Body of pancreas (tissue), 4 donors: ENCODE data around the gene COBL. TPM values are rescaled to one million over a fixed set of nuclear protein-coding genes. Genes with fewer than 3 reads are reported as not detected.

Experiments
- ATAC-seq: fragments of 150-250 bp; one replicate; pipeline ENCODE4 v1.9.1; 2016
- DNase-seq, 4 donors: peaks; one replicate each; pipeline ENCODE4 v3.0.0-alpha.2; 2019
- H3K27ac ChIP-seq, 4 donors: fragments of 200-600 bp; sonication (generic); 1 replicate in 3 of 4; 2 replicates in 1 of 4; pipeline versions ENCODE4 v1.5.1 to v1.6.1; 2016 to 2019; ENCODE audit warnings: mild to moderate bottlenecking in 1 of 4, mixed read lengths in 1 of 4, moderate library complexity in 1 of 4
- H3K27me3 ChIP-seq, 2 donors: fragments of 200-600 bp; sonication (generic); one replicate each; pipeline ENCODE4 v1.6.0; 2016; ENCODE audit warnings: mild to moderate bottlenecking in 1 of 2
- H3K36me3 ChIP-seq, 2 donors: fragments of 200-600 bp; sonication (generic); replicated peaks in 1 of 2; 2 replicates each; pipeline ENCODE4 v1.5.1; 2016; ENCODE audit warnings: low read depth in 2 of 2; ENCODE audit not compliant: insufficient read depth in 1 of 2
- H3K4me1 ChIP-seq: fragments of 200-600 bp; sonication (generic); one replicate; pipeline ENCODE4 v1.6.0; 2016
- H3K4me3 ChIP-seq, 2 donors: fragments of 200-600 bp; sonication (generic); 1 replicate in 1 of 2; 2 replicates in 1 of 2; pipeline ENCODE4 v1.5.1; 2016 to 2019
- H3K9me3 ChIP-seq, 3 donors: fragments of 200-600 bp; sonication (generic); 1 replicate in 2 of 3; 2 replicates in 1 of 3; pipeline ENCODE4 v1.5.1; 2016
- POLR2A ChIP-seq, 3 donors: fragments of 450-650 bp; IDR thresholded peaks; one replicate each; pipeline ENCODE4 v1.6.1; 2016; ENCODE audit warnings: antibody characterized with exemption in 3 of 3, mild to moderate bottlenecking in 2 of 3
- WGBS, 2 donors: methylation state at CpG; one replicate each; pipeline ENCODE4 v1.1.5; 2017; 5-methylcytosine and 5-hydroxymethylcytosine counted together
- intact Hi-C: fragments of 100-400 bp; cut with DNase I; formaldehyde crosslinking; loops from one replicate; pipeline ENCODE4 v1.15.1; 2023
- total RNA-seq, 2 donors: library from RNA; depleted of rRNA; stranded (reverse); fragments of >200 nt; gene quantifications; one replicate each; pipeline ENCODE4 v1.1.0, GENCODE V29; 2016
- TF ChIP-seq, protein P1 (sequence below), 7 experiments: fragments of 450-650 bp in 4 of 7; fragments of 200-600 bp in 3 of 7; sonication (generic) in 3 of 7; IDR thresholded peaks; one replicate each; pipeline ENCODE4 v1.5.1; 2016 to 2019; ENCODE audit warnings: antibody characterized with exemption in 7 of 7

COBL gene
- total RNA-seq, 2 donors from 2014 or later: 22.3 to 25.4 TPM

DNA sequence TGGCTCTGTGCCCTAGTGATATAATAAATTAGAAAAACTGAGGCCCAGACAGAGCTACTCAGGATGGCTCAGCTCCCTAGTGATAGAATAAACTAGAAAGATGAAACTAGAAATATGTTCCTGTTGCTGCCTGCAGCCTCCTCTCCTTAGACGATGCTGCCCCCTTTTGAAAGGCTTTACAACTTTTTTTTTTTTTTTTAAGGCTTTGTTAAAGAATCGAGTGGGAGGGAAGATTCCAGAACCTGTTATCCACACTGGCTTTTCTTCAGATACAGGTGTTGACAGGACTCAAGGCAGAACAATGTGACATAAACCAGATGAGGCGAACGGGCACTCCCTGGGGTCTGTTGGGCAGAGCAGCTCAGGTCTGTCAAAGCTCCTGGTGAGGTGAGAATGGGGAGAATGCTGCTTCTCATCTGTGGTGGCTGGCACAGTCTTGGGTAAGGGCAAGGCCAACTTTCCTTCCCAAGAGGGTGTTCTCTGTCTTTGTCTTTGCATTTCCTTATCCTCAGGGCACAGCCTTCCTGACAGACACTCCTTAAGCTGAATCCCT, 175.1 kb downstream of the COBL start:
- no peaks in the 10 kb centered on the region for H3K27me3 ChIP-seq
- TF ChIP-seq, protein P1, sequence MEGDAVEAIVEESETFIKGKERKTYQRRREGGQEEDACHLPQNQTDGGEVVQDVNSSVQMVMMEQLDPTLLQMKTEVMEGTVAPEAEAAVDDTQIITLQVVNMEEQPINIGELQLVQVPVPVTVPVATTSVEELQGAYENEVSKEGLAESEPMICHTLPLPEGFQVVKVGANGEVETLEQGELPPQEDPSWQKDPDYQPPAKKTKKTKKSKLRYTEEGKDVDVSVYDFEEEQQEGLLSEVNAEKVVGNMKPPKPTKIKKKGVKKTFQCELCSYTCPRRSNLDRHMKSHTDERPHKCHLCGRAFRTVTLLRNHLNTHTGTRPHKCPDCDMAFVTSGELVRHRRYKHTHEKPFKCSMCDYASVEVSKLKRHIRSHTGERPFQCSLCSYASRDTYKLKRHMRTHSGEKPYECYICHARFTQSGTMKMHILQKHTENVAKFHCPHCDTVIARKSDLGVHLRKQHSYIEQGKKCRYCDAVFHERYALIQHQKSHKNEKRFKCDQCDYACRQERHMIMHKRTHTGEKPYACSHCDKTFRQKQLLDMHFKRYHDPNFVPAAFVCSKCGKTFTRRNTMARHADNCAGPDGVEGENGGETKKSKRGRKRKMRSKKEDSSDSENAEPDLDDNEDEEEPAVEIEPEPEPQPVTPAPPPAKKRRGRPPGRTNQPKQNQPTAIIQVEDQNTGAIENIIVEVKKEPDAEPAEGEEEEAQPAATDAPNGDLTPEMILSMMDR (IDR thresholded peaks at IDR 0.05): peak; percentile 25 to 80 (median 69)
- TF ChIP-seq POLR2A (IDR thresholded peaks at IDR 0.05): no peak
- no peaks in the 10 kb centered on the region for H3K36me3 ChIP-seq
- DNase-seq (peak in 2 of 4 donors; percentile 35 to 38), ATAC-seq (peak; percentile 41)
- no peak overlapping the region for H3K4me3 ChIP-seq
- intact Hi-C loops: loop anchor here (10.0 kb wide), 1 partner anchor 357 kb away; the partner anchor contains the start of gene GRB10
- 13 to 21% methylated on average over 4 of the region's 4 CpGs for WGBS, 2 donors
- peaks cover 47% of the 10 kb centered on the region for H3K4me1 ChIP-seq
- H3K27ac ChIP-seq: peak overlapping the region in 3 of 4 donors; percentile 19 to 69 (median 66)
- peaks cover 0 to 4% (median 0%) of the 10 kb centered on the region in 3 donors for H3K9me3 ChIP-seq

DNA sequence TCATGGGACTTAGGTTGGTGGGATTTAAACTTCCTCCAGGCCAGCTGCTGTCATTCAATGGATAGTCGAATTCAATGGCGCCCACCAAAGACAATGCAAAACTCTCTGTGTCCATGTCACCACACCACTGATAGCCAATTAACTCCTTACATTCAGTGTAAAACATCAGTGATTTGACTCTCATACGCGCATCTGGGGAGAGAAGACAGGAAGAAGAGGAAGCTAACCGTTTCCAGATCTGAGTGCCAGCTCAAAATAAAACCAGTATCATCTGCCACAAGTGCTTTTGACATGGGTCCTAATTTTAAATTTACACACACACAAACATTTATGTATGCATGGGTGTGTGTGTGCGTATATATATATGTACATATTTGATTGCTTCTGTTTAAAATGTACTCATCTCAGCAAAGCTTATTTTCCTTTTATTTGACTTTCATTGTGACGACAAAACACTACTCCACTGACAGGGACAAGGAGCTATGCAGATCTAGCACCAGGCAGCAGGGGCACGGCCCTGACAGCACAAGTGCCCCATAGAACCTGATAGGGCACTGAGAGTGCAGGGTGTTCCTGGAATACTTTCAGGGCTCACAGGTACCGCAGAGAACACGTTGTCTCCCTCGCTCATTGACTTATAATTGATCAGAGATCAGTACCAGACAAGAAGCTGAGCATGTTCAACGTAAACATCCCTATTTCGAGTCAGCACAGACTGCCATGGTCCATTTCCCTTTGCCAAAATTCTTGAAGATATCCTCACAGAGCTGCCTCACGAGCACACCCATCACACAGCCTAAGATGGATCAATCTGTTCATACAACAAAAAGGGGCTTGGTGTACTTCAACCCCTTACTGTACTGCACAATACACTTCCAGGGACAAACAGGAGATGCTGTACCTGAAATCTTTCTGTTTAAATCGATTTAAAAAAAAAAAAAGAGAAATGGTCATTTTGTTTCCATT, 176.1 kb downstream of the COBL start:
- Histone ChIP-seq H3K4me1 (peaks cover 47% of the 10 kb centered on the region), H3K4me3 (no peak overlapping the region), H3K36me3 (no peaks in the 10 kb centered on the region), H3K27ac (peak overlapping the region; percentile 53 to 81 (median 68)), H3K27me3 (no peaks in the 10 kb centered on the region), H3K9me3 (no peaks in the 10 kb centered on the region)
- TF ChIP-seq, protein P1 (IDR thresholded peaks at IDR 0.05): no peak
- TF ChIP-seq POLR2A (IDR thresholded peaks at IDR 0.05): no peak
- DNase-seq (peak in 3 of 4 donors; percentile 25 to 54 (median 37)), ATAC-seq (peak; percentile 28)
- intact Hi-C loops: loop anchor here (10.0 kb wide), 1 partner anchor 356 kb away; the partner anchor contains the start of gene GRB10
- 45% methylated on average over 15 of the region's 15 CpGs for WGBS, 2 donors

DNA sequence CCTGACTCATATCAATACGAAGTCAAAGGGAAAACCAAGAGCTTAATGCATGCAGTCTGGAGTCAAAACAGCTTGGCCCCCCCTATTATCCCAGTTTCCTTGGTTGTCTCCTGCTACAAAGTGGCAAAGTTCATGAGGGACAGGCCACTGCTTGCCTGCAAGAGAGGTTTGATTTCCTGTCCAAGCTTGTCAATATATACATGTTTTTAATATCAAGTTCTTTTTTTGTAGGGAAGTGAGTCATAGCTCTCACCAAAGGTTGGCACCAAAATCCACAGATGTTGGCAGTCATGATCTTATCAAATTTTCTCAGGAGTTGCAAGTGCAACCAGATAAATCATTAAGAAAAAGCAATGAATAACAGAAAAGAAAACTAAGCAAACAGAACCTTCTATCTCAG, 176.8 kb downstream of the COBL start:
- Histone ChIP-seq H3K4me1 (peaks cover 47% of the 10 kb centered on the region), H3K4me3 (no peak overlapping the region), H3K9me3 (no peaks in the 10 kb centered on the region), H3K27me3 (no peaks in the 10 kb centered on the region), H3K27ac (peak overlapping the region; percentile 53 to 81 (median 68)), H3K36me3 (no peaks in the 10 kb centered on the region)
- ATAC-seq: peak; percentile 87
- intact Hi-C loops: loop anchor here (10.0 kb wide), 1 partner anchor 355 kb away; the partner anchor contains the start of gene GRB10
- TF ChIP-seq, protein P1 (IDR thresholded peaks at IDR 0.05): no peak
- TF ChIP-seq POLR2A (IDR thresholded peaks at IDR 0.05): no peak
- peak; percentile 54 to 79 (median 68) for DNase-seq
- 14 to 19% methylated on average over 1 of the region's 1 CpG for WGBS, 2 donors

GRCh38 chr7:51138123-51139085, 178.2 kb downstream of the COBL start:
- whole genome bisulfite sequencing, 2 donors: 55 to 57% methylated on average over 10 of the region's 10 CpGs
- Histone ChIP-seq H3K4me3 (no peak overlapping the region), H3K27ac (peak overlapping the region in 3 of 4 donors; percentile 30 to 81 (median 69)), H3K9me3 (no peaks in the 10 kb centered on the region), H3K36me3 (no peaks in the 10 kb centered on the region), H3K4me1 (peaks cover 40% of the 10 kb centered on the region), H3K27me3 (no peaks in the 10 kb centered on the region)
- intact Hi-C loops: no loop called here
- DNase-seq (no peak), ATAC-seq (no peak)
- no peak for TF ChIP-seq POLR2A (IDR thresholded peaks at IDR 0.05)
- TF ChIP-seq, protein P1 (IDR thresholded peaks at IDR 0.05): no peak
